Keratinocyte (primary cell): Measurements from ENCODE around the gene RAB14. TPM values are rescaled to one million over a fixed set of nuclear protein-coding genes. Genes with fewer than 3 reads are reported as not detected.
A peak's percentile ranks its signal among the peaks of the same experiment; 100 is the strongest.

Experiments used
- DNase-seq: peaks from one replicate; pipeline ENCODE4 v3.0.0-alpha.2; 2011; ENCODE audit warnings: low read depth, missing footprints, low spot score
- FAIRE-seq: peaks from 2 replicates; lab custom pipeline; 2011; peaks lifted over from hg19 to GRCh38; lab: Jason Lieb, UNC
- H2AFZ ChIP-seq: 2 replicates; pipeline ENCODE4 v1.6.0; 2012; ENCODE audit warnings: low read length, control low read depth, inconsistent platforms; ENCODE audit not compliant: control insufficient read depth
- H3K27ac ChIP-seq: 2 replicates; pipeline ENCODE4 v1.5.1; 2011; ENCODE audit warnings: low read length; ENCODE audit not compliant: control insufficient read depth, insufficient read depth
- H3K27me3 ChIP-seq: 3 replicates; pipeline ENCODE4 v1.6.0; 2011; ENCODE audit warnings: low read length; ENCODE audit not compliant: control insufficient read depth, insufficient read depth; ENCODE audit errors: extremely low read depth
- H3K36me3 ChIP-seq, 2 experiments: 2 replicates in 1 of 2; 3 replicates in 1 of 2; pipeline ENCODE4 v1.5.1; 2011; ENCODE audit warnings: low read length in 2 of 2, mild to moderate bottlenecking in 1 of 2; ENCODE audit not compliant: control insufficient read depth in 2 of 2, insufficient read depth in 2 of 2; ENCODE audit errors: extremely low read depth in 1 of 2
- H3K4me1 ChIP-seq: 3 replicates; pipeline ENCODE4 v1.5.1; 2011; ENCODE audit warnings: low read length; ENCODE audit not compliant: control insufficient read depth, insufficient read depth; ENCODE audit errors: extremely low read depth
- H3K4me2 ChIP-seq: 3 replicates; pipeline ENCODE4 v1.6.0; 2011; ENCODE audit warnings: low read depth, low read length; ENCODE audit not compliant: control insufficient read depth, insufficient read depth; ENCODE audit errors: extremely low read depth
- H3K4me3 ChIP-seq, 3 experiments: fragments of 200-600 bp in 1 of 3; sonication (generic) in 1 of 3; 2 replicates in 2 of 3; 3 replicates in 1 of 3; pipeline ENCODE4 v1.5.1; 2011 to 2016; ENCODE audit warnings: low read length in 3 of 3, mild to moderate bottlenecking in 3 of 3, control low read depth in 2 of 3, inconsistent platforms in 1 of 3, low read depth in 1 of 3, mixed read lengths in 1 of 3, mixed run types in 1 of 3, moderate library complexity in 1 of 3; ENCODE audit not compliant: control insufficient read depth in 2 of 3, insufficient read depth in 2 of 3; ENCODE audit errors: extremely low read depth in 1 of 3
- H3K79me2 ChIP-seq: 2 replicates; pipeline ENCODE4 v1.6.0; 2012; ENCODE audit warnings: low read length; ENCODE audit not compliant: control insufficient read depth, insufficient read depth
- H3K9ac ChIP-seq: 3 replicates; pipeline ENCODE4 v1.6.0; 2011; ENCODE audit warnings: low read length; ENCODE audit not compliant: control insufficient read depth, insufficient read depth; ENCODE audit errors: extremely low read depth
- H3K9me1 ChIP-seq: 3 replicates; pipeline ENCODE4 v1.6.0; 2011; ENCODE audit warnings: low read length; ENCODE audit not compliant: control insufficient read depth, insufficient read depth; ENCODE audit errors: extremely low read depth
- H3K9me3 ChIP-seq: 2 replicates; pipeline ENCODE4 v1.5.1; 2012; ENCODE audit warnings: low read depth, low read length; ENCODE audit not compliant: control insufficient read depth
- H4K20me1 ChIP-seq: 3 replicates; pipeline ENCODE4 v1.6.0; 2011; ENCODE audit warnings: low read length; ENCODE audit not compliant: control insufficient read depth, insufficient read depth; ENCODE audit errors: extremely low read depth
- EZH2 ChIP-seq: IDR thresholded peaks from one replicate; pipeline ENCODE4 v1.6.1; 2012; ENCODE audit warnings: inconsistent platforms, mild to moderate bottlenecking, low read length, moderate library complexity
- dilution Hi-C: fragments of 300-500 bp; cut with MboI; formaldehyde crosslinking; loops from one replicate; pipeline ENCODE4 v1.7.0; 2020; ENCODE audit warnings: low sequenced_read_pairs; ENCODE audit not compliant: extremely low pct_ligation_motif_present
- polyA plus RNA-seq, 5 experiments: library from polyadenylated mRNA; depleted of rRNA in 3 of 5; stranded (reverse) in 3 of 5; stranded (forward) in 1 of 5; unstranded in 1 of 5; fragments of >200 nt; gene quantifications; 1 replicate in 1 of 5; 2 replicates in 3 of 5; 3 replicates in 1 of 5; pipeline versions ENCODE4 v1.2.1 to v1.2.3, GENCODE V29; 2011 to 2012; ENCODE audit warnings: missing spikeins in 2 of 5, low read depth in 1 of 5, low replicate concordance in 1 of 5
- TF ChIP-seq, protein P1 (sequence below), 3 experiments: IDR thresholded peaks in 1 of 3; conservative IDR thresholded peaks in 1 of 3; optimal IDR thresholded peaks in 1 of 3; 2 replicates in 2 of 3; 3 replicates in 1 of 3; pipeline versions ENCODE3 to v1.5.1; 2011; ENCODE audit warnings: low read length in 3 of 3, mild to moderate bottlenecking in 3 of 3, moderate library complexity in 2 of 3, control low read depth in 1 of 3, inconsistent platforms in 1 of 3; ENCODE audit not compliant: insufficient read depth in 2 of 3; ENCODE audit errors: extremely low read depth in 1 of 3

RAB14 gene
- polyA plus RNA-seq, 1 donor (not counting 4 experiments of a cell fraction or from before 2014, with no cell fraction given), result 42.8 TPM

DNA sequence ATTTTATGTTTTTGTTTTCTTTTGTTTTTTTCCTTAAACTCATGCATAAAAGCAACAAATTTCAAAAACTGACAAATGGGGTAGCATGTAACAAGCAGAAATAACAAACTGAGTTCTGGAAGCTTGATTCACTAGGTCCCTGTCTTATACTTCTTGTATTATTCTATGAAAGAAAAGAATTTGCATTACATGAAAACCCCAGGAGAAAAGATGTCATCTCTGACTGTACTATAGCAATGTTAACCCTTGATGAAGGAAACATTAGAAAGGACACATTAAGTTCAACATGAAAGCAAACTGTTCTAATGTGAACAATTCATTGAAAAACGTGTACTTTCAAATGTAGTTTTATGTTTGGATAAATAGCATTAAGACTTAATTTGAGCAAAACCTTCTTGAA, 9.2 kb downstream of the RAB14 start:
- peaks cover 97% of the 10 kb centered on the region for H3K79me2 ChIP-seq
- peaks cover 3% of the 10 kb centered on the region for H4K20me1 ChIP-seq
- no peak overlapping the region for H2AFZ ChIP-seq
- DNase-seq, result no peak
- dilution Hi-C loops, result no loop called here
- H3K27me3 ChIP-seq, result no peaks in the 10 kb centered on the region
- TF ChIP-seq, protein P1, sequence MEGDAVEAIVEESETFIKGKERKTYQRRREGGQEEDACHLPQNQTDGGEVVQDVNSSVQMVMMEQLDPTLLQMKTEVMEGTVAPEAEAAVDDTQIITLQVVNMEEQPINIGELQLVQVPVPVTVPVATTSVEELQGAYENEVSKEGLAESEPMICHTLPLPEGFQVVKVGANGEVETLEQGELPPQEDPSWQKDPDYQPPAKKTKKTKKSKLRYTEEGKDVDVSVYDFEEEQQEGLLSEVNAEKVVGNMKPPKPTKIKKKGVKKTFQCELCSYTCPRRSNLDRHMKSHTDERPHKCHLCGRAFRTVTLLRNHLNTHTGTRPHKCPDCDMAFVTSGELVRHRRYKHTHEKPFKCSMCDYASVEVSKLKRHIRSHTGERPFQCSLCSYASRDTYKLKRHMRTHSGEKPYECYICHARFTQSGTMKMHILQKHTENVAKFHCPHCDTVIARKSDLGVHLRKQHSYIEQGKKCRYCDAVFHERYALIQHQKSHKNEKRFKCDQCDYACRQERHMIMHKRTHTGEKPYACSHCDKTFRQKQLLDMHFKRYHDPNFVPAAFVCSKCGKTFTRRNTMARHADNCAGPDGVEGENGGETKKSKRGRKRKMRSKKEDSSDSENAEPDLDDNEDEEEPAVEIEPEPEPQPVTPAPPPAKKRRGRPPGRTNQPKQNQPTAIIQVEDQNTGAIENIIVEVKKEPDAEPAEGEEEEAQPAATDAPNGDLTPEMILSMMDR (optimal IDR thresholded peaks at IDR 0.05 in 1 of 3, IDR thresholded peaks at IDR 0.05 in 1 of 3, conservative IDR thresholded peaks at IDR 0.05 in 1 of 3; ENCODE audit: extremely low read depth in 1 of 3, insufficient read depth in 2 of 3, low read length in 3 of 3), result no peak
- TF ChIP-seq EZH2, result no peak
- H3K9me1 ChIP-seq, result no peaks in the 10 kb centered on the region
- peak overlapping the region; percentile 19 for H3K4me2 ChIP-seq
- no peak for FAIRE-seq
- H3K4me3 ChIP-seq, result no peak overlapping the region
- peaks cover 0 to 2% of the 10 kb centered on the region in 2 experiments for H3K36me3 ChIP-seq
- peak overlapping the region; percentile 92 for H3K27ac ChIP-seq
- H3K9me3 ChIP-seq, result no peaks in the 10 kb centered on the region
- no peak overlapping the region for H3K9ac ChIP-seq
- peaks cover 54% of the 10 kb centered on the region for H3K4me1 ChIP-seq

DNA sequence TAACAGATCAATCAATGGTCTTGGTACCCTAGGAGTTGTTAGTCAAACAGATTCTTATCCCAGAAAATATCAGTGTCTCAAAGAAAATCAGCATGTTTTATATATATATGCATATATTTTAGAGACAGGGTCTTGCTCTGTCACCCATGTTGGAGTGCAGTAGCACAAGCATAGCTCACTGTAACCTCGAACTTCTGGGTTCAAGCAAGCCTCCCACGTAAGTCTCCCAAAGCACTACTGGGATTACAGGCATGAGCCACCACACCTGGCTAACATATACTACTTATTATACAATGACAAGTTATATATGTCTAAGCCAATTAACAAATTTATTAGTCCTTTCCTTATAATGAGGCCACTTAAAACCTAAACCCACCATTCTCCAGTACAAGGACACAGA, 10.4 kb downstream of the RAB14 start:
- H3K36me3 ChIP-seq, result peaks cover 0 to 2% of the 10 kb centered on the region in 2 experiments
- dilution Hi-C loops, result no loop called here
- H3K9me3 ChIP-seq, result no peaks in the 10 kb centered on the region
- H3K27me3 ChIP-seq, result no peaks in the 10 kb centered on the region
- H3K9me1 ChIP-seq, result no peaks in the 10 kb centered on the region
- TF ChIP-seq, protein P1 (optimal IDR thresholded peaks at IDR 0.05 in 1 of 3, IDR thresholded peaks at IDR 0.05 in 1 of 3, conservative IDR thresholded peaks at IDR 0.05 in 1 of 3; ENCODE audit: extremely low read depth in 1 of 3, insufficient read depth in 2 of 3, low read length in 3 of 3), result no peak
- no peak for TF ChIP-seq EZH2
- no peak overlapping the region for H3K4me3 ChIP-seq
- FAIRE-seq (no peak), DNase-seq (no peak)
- H3K4me1 ChIP-seq, result peaks cover 42% of the 10 kb centered on the region
- H3K4me2 ChIP-seq, result no peak overlapping the region
- peaks cover 96% of the 10 kb centered on the region for H3K79me2 ChIP-seq
- H3K27ac ChIP-seq, result peak overlapping the region; percentile 6
- no peak overlapping the region for H3K9ac ChIP-seq
- H2AFZ ChIP-seq, result no peak overlapping the region
- peaks cover 2% of the 10 kb centered on the region for H4K20me1 ChIP-seq
